HT-29 (cell line): ENCODE data around the gene DNAI1. TPM values are rescaled to one million over a fixed set of nuclear protein-coding genes. Genes with fewer than 3 reads are reported as not detected.
"Not testable (repeated sequence)": the region's sequence is repeated elsewhere in the genome, so short reads cannot be mapped to it uniquely, and the experiment has no call there.

ENCODE experiments used
- DNase-seq: peaks from one replicate; pipeline ENCODE4 v3.0.0-alpha.2; 2015; ENCODE audit warnings: low spot score
- total RNA-seq: library from RNA; depleted of rRNA; stranded (reverse); fragments of >200 nt; shearing (Covaris generic); gene quantifications from 2 replicates; pipeline ENCODE4 v1.2.3, GENCODE V29; 2014; rRNA removed

Gene DNAI1
- total RNA-seq, result not detected in 2 replicates

DNA sequence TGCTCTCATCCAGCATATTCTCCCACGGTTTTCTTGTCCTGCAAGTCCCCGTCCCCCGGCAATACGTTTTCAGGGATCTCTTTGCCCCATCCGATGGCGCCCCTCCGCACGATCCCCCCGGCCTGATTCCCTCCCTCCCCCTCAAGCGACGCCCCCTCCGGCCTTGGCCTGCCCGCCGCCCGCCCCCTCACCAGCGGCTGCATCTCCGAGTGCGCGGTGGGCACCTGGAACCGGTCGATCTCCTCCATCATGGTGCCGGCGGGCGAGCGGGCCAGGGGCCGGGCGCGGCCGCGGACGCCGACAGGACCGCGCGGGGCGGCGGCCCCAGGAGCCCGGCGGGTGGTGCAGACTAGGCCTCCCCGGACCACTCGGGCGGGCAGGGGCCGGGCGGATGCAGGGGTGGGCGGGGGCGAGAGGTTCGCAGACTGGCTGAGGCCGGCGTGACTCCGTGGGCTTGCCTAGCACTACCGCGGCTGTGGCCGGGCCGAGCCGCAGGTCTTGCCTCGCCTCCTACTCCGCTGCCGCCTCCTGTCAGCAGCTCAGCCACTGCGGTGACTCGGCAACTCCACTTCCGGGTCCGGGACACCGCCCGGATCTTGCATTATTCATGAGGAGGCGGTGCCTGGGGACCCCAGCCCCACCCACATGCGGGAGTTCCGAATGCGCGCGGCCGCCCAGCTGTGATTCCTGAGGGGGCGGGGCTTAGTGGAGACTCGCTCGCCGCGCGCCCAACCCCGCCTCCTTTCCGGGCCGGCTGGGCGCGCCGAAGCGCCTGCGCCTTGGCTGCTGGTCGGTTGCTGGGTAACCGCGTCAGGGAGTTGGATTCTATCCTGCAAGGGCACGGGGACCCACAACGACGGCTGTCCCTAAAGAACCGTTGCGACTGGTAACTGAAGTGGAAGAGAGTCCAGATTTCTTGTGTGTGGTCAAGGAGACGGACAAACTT, at the start of gene DNAI1, which contains the start of gene FAM219A:
DNAI1 (plus strand) TSS at position 793 of the 946 bp plus-strand sequence. CDS start 201 bp downstream, outside the sequence.
FAM219A (minus strand) TSS at position 558 of the 946 bp plus-strand sequence; CDS start at position 251, 307 bp downstream.
- peak; percentile 97 for DNase-seq

- no peak for DNase-seq
Measured at GRCh38 chr9:34409154-34409553, 49.5 kb upstream of the DNAI1 start.

GRCh38 chr9:34412336-34412735, 46.3 kb upstream of the DNAI1 start:
- no peak for DNase-seq

DNA sequence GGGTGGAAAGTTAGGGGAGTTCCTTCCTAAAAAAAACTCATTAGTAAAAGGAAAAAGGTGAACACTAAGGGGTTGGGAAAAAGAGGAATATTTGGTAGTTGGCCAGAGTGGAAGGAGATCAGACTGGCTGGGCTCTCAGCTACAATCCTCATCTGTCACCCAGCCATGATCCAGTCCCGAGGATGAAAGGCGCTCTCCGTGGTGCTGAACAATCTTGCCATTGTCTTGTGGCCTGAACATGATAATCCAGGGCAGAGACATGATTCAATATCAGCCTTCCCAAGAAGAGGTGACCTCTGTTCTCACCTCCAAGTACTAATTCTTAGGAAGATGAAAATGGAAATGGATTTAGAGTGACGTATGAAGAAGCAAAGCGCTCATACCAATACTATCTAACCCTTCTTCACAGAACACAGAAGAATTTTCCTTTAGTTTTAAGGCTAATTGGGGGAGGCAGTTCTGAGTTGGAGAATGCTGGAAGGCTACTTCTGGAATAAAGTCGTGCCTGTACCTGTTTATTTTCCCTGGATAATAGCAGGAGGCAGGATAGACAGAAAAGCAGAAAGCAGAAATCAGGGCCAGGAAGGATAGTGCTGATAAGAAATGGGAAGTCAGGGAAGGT, 45.3 kb upstream of the DNAI1 start:
- DNase-seq, result peak; percentile 50

- no peak for DNase-seq
Measured at GRCh38 chr9:34417734-34418133, 40.9 kb upstream of the DNAI1 start.

- no peak for DNase-seq
Measured at GRCh38 chr9:34419716-34420504, 38.7 kb upstream of the DNAI1 start.

DNA sequence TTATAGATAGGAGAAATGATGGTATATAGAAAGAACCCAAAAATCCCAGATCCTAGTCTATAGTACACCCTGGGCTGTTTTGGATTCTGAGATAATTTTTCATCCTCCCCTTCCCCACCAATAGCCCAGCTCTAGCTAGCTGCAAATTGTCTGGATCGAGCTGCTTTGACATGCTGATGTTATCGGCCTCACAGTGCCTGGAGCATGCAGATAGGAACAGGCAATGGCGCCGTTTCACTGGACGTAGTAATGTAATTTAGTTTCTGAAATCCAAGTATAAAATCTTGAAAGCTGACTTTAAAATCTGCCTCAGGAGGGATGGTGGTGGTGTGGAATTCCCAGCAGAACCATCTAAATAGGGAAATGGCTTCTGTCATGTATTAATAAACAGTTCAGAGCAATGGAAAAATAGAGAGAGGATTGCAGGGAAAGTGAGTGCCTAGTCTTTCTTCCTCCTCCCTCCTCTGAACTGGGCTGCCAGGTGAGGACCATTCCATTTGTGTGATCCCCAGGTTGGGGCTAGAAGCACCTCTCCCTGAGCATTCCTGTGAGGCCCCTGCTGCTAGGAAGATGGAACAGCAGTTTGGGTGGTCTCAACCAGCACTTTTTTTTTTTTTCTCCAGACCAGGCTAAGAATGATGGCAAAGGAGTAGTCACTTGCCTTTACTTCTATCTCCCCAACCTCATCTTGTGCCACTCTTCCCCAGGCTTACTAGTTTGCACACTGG, 32.1 kb upstream of the DNAI1 start:
- DNase-seq, result no peak

DNA sequence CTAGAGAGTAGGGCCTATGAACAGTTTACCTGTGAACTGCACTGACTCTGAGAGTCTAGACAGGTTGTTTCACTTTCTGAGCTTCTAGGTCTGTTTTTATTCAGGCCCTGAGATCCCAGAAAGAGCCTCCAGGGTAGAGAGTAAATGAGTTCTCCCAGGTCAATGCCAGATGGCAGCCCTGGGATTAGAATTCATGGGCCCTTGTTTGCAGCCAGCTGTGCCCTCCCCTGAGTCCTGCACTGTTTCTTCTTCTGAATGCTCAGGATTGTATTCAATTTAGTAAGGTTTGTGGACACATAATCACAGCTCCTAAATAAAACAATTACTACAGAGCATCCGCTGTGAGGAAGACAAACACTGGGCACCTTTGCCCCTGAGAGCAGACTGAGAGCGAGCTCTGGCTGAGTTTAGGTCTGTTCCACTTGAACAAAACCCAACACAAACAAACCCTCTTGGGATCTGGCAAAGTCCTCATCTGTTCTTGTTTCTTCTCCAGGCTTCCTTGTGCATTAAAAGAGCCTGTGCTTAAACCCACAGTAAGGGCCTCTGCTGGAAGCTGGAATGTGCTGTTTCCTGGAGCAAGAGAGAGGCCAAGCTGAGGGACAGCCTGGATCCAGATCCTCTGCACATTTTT, 30.2 kb upstream of the DNAI1 start:
- DNase-seq, result no peak

DNA sequence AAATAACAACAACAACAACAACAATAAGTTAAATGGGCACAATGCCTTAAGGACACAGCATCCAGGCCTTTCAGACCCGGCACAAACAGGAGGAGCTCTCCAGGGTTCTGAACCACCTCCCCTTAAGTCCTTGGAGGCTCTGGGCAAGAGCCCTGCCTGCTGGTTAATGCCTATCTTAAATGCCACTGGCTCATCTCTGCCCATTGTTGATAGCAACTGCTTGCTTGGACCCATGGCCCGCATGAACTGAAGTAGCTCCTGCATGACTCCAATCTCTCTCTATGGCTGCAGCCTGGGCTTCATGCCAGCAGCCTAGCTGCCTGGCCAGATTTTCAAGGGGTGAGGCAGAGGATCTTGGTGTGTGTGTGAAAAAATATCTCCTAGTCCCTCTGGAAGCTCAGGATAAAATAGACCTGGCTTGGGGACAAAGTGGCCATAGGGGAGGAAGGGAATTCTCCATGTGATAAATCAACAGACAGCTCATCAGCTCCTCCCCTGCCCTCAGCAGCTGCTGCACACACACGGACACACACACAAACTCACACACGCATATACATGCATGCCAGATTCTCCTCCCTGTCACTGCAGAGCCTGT, 27.7 kb upstream of the DNAI1 start:
- peak; percentile 55 for DNase-seq

GRCh38 chr9:34431667-34432066, 26.9 kb upstream of the DNAI1 start:
- DNase-seq, result no peak

DNA sequence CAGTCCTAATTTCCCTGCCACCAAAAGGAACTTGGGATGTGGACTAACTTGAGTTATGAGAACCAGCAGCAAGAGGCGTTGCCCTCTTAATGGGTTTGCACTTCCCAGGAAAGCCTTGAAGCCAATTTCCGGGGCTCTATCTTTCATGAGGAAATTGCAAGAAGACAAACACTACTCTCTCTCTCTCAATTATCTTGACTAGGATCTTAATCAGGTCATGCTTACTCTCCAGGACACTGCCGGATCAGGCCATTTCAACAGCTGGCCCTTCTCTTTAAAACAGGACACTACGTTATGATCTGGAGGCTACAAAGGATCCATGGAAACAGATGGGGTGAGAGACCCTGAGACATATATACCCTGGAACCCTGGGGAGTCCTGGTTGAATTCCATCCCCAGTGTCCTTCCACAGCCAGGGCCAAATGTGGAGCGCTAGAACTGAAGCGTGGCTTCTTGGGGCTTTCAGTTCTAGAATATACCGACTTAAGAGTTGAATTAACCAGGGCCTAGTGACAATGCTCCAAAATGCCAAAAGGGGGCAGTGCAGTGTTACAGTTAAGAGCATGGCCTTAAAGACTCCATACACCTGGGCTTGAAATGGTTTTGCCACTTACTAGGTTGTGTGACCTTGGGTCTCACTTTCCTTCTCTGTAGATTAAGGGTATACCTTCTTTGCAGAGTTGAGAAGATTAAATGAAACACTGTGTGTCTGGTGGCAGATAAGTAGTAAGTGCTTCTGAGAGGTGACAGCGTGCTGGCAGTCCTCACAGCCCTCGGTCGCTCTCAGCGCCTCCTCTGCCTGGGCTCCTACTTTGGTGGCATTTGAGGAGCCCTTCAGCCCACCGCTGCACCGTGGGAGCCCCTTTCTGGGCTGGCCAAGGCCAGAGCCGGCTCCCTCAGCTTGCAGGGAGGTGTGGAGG, 21.3 kb upstream of the DNAI1 start:
- DNase-seq, result peak; percentile 88

DNA sequence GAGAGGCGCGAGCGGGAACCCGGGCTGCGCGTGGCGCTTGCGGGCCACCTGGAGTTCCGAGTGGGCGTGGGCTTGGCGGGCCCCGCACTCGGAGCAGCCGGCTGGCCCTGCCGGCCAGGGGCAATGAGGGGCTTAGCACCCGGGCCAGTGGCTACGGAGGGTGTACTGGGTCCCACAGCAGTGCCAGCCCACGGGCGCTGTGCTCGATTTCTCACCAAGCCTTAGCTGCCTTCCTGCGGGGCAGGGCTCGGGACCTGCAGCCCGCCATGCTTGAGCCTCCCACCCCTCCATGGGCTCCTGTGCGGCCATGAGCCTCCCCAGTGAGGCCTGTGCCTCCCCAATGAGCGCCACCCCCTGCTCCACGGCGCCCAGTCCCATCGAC, 20.7 kb upstream of the DNAI1 start:
- not testable (repeated sequence) for DNase-seq

- not testable (repeated sequence) for DNase-seq
Measured at GRCh38 chr9:34438465-34438864, 20.1 kb upstream of the DNAI1 start.

DNA sequence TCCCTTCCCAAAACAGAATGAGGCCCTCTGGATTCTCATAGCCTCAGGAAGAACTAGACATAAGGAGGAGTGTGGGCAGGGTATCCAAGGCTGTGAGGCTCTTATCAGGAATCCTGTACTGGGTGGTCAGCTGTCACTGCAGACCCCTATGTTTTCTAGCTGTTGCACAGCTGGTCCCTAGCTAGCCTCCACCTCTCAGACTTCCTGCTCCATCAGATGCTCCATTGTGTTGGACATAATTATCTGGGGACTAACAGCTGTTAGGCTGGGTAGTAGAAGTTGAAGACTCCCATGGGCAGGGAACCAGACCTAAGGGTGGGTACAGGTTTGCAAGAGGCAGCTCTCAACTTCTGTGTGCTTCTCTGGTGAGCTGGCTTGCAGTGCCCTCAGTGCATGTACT, 18.6 kb upstream of the DNAI1 start:
- DNase-seq, result no peak

DNA sequence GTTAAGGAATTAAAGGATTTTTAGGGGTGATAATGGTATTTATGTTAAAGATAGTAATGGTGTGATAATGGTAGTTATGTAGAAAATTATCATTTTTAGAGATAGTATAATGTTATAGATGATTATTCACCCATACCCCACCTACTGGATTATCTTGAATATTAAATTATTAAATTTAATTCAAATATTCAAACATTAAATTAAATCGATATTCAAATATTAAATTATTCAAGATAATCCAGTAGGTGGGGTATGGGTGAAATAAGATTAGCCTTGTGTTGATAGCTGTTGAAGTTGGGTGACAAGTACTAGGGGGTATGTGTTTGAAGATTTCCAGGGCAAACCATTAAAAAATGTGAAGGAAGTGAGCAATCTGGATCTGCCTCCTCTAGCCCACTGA, 15.8 kb upstream of the DNAI1 start:
- no peak for DNase-seq

GRCh38 chr9:34443533-34443932, 15.1 kb upstream of the DNAI1 start:
- DNase-seq, result no peak

DNA sequence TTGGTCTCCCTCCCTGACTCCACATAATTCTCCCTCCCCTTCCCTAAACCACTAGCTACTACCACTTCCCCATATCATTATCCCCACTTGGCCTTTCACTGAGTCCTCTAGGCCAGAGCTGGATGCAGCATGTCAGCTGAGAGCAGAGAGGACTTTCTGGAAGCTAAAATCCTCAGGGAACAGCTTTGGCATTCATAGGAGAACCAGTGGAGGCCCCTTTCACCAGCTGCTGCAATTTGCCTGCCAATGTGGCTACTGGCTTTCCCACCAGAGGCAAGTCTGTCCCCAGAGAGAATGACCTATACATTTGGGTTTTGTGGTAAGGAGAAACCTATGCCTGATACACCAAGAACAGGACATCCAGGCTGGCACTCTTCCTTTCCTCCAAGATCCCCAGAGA, 14.6 kb upstream of the DNAI1 start:
- no peak for DNase-seq

DNA sequence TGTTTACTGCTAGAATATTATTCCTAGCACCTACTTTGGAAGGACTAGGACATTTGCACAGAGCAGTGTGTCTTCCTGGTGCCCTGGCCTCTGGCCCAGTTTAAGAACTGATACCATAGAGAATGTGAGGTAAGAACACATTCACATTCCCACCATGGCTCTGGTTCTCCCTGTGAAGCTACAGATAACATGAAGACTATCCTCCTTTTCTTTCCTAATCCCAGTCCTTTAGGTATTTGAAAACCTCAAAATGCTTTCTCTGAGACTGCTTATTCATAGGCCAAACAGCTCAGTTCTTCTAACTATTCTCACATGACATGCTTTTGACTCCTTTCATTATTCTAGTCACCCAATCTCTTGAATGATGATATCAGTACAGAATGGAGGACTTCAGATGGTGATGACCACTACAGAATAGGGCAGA, 12.1 kb upstream of the DNAI1 start:
- DNase-seq, result no peak

- DNase-seq, result no peak
Measured at GRCh38 chr9:34446951-34447350, 11.7 kb upstream of the DNAI1 start.
